HepG2 (cell line): ENCODE results near the gene ZNF77. TPM values are rescaled to one million over a fixed set of nuclear protein-coding genes. Genes with fewer than 3 reads are reported as not detected.

Experiments used
- ATAC-seq: fragments of 200-7000 bp; cut with Tn5 transposase; 3 replicates; pipeline ENCODE4 v1.9.1; 2020; ENCODE audit warnings: mild to moderate bottlenecking, moderate library complexity
- BruUV-seq: library from RNA; stranded (reverse); fragments of 400-500 nt; replicated peaks from 2 replicates; lab custom pipeline; 2021; lab: Mats Ljungman, UMichigan
- CTCF ChIA-PET: fragments of 300-600 bp; formaldehyde crosslinking; extraction: SDS; loops from one replicate; lab custom pipeline; 2021; ENCODE audit warnings: low total read pairs, inconsistent platforms, low intra/inter-chr PET ratio; lab: Yijun Ruan, JAX
- POLR2A ChIA-PET: fragments of 350-600 bp; sonication (Branson Sonifier 250); formaldehyde crosslinking; loops from one replicate; lab custom pipeline; 2020; ENCODE audit warnings: antibody characterized with exemption, inconsistent platforms; lab: Yijun Ruan, JAX
- DNase-seq: peaks from one replicate; pipeline ENCODE4 v3.0.0-alpha.2; 2015; ENCODE audit warnings: low spot score
- FAIRE-seq: peaks from 3 replicates; lab custom pipeline; 2011; peaks lifted over from hg19 to GRCh38; lab: Jason Lieb, UNC
- H2AFZ ChIP-seq: one replicate; pipeline ENCODE4 v1.6.1; 2011; ENCODE audit warnings: low read length, inconsistent platforms
- H3K27ac ChIP-seq: fragments of 300-600 bp; 3 replicates; pipeline ENCODE4 v1.8.0; 2011; ENCODE audit warnings: mixed run types, mild to moderate bottlenecking, mixed read lengths, low read length, inconsistent platforms; ENCODE audit not compliant: insufficient read depth; ENCODE audit errors: extremely low read length
- H3K27me3 ChIP-seq, 2 experiments: fragments of 200-600 bp in 1 of 2; 2 replicates in 1 of 2; 3 replicates in 1 of 2; pipeline versions ENCODE4 v1.6.0 to v1.8.0; 2011; ENCODE audit warnings: low read length in 2 of 2, mild to moderate bottlenecking in 2 of 2, moderate library complexity in 2 of 2, inconsistent platforms in 1 of 2; ENCODE audit not compliant: insufficient read depth in 2 of 2, control insufficient read depth in 1 of 2
- H3K36me3 ChIP-seq, 2 experiments: fragments of 200-600 bp in 1 of 2; replicated peaks in 1 of 2; 2 replicates in 1 of 2; 3 replicates in 1 of 2; pipeline versions ENCODE4 v1.5.1 to v1.8.0; 2011; ENCODE audit warnings: low read length in 2 of 2, inconsistent platforms in 1 of 2; ENCODE audit not compliant: insufficient read depth in 2 of 2, control insufficient read depth in 1 of 2
- H3K4me1 ChIP-seq: 2 replicates; pipeline ENCODE4 v1.5.1; 2012; ENCODE audit warnings: low read length, inconsistent platforms; ENCODE audit not compliant: insufficient read depth
- H3K4me2 ChIP-seq: 2 replicates; pipeline ENCODE4 v1.6.0; 2011; ENCODE audit warnings: low read depth, low read length, inconsistent platforms
- H3K4me3 ChIP-seq, 3 experiments: fragments of 200-600 bp in 1 of 3; sonication (generic), shearing (Covaris generic) in 1 of 3; replicated peaks in 1 of 3; 2 replicates each; pipeline ENCODE4 v1.5.1; 2011 to 2016; ENCODE audit warnings: low read length in 3 of 3, inconsistent platforms in 2 of 3, low read depth in 2 of 3, mild to moderate bottlenecking in 2 of 3, control low read depth in 1 of 3, mixed read lengths in 1 of 3; ENCODE audit not compliant: insufficient read depth in 1 of 3
- H3K79me2 ChIP-seq: one replicate; pipeline ENCODE4 v1.6.1; 2011; ENCODE audit warnings: low read length, inconsistent platforms; ENCODE audit not compliant: insufficient read depth
- H3K9ac ChIP-seq: 2 replicates; pipeline ENCODE4 v1.6.0; 2011; ENCODE audit warnings: mild to moderate bottlenecking, low read depth, low read length, inconsistent platforms; ENCODE audit not compliant: insufficient read depth
- H3K9me3 ChIP-seq: 2 replicates; pipeline ENCODE4 v1.5.1; 2012; ENCODE audit warnings: mild to moderate bottlenecking, low read length
- H4K20me1 ChIP-seq: 2 replicates; pipeline ENCODE4 v1.6.0; 2011; ENCODE audit warnings: inconsistent platforms, mild to moderate bottlenecking, low read length, moderate library complexity; ENCODE audit not compliant: insufficient read depth
- GZF1 ChIP-seq: sonication (generic); formaldehyde crosslinking; IDR thresholded peaks from 2 replicates; pipeline ENCODE4 v1.5.1; 2020; ENCODE audit warnings: mild to moderate bottlenecking, missing genetic modification reagents
- HNRNPH1 ChIP-seq: fragments of 200-400 bp; formaldehyde crosslinking; optimal IDR thresholded peaks from 2 replicates; pipeline ENCODE3; 2017; ENCODE audit warnings: mild to moderate bottlenecking, low read depth, low read length
- HNRNPK ChIP-seq: fragments of 200-400 bp; formaldehyde crosslinking; IDR thresholded peaks from 2 replicates; pipeline ENCODE4 v1.6.1; 2018; ENCODE audit warnings: low read length, low read depth, moderate library complexity, mild to moderate bottlenecking; ENCODE audit not compliant: poor library complexity, severe bottlenecking
- IKZF4 ChIP-seq: sonication (generic); formaldehyde crosslinking; IDR thresholded peaks from 2 replicates; pipeline ENCODE4 v1.5.1; 2020; ENCODE audit warnings: borderline replicate concordance, mild to moderate bottlenecking, low read depth, missing genetic modification reagents; ENCODE audit errors: not compliant biosample characterization
- KDM6A ChIP-seq: IDR thresholded peaks from 2 replicates; pipeline ENCODE4 v1.6.1; 2016; ENCODE audit warnings: low read depth
- NAIF1 ChIP-seq: sonication (generic); formaldehyde crosslinking; IDR thresholded peaks from 2 replicates; pipeline ENCODE4 v1.5.0; 2020; ENCODE audit warnings: mild to moderate bottlenecking, missing genetic modification reagents, borderline replicate concordance
- NCOR1 ChIP-seq: fragments of 200-600 bp; sonication (generic); IDR thresholded peaks from 2 replicates; pipeline ENCODE4 v1.7.0; 2017; ENCODE audit warnings: antibody characterized with exemption, low read length, borderline replicate concordance
- NR3C1 ChIP-seq: sonication (generic); formaldehyde crosslinking; IDR thresholded peaks from 2 replicates; pipeline ENCODE4 v1.4.0; 2020; ENCODE audit warnings: missing genetic modification reagents
- PHB2 ChIP-seq: fragments of 450-650 bp; IDR thresholded peaks from 2 replicates; pipeline ENCODE4 v1.6.1; 2018; ENCODE audit not compliant: partially characterized antibody
- RNF2 ChIP-seq: fragments of 450-650 bp; conservative IDR thresholded peaks from 2 replicates; pipeline ENCODE4 v1.6.1; 2016; ENCODE audit warnings: low read depth
- SOX13 ChIP-seq, 3 experiments: fragments of 450-650 bp in 1 of 3; sonication (generic) in 1 of 3; formaldehyde crosslinking in 1 of 3; IDR thresholded peaks in 2 of 3; conservative IDR thresholded peaks in 1 of 3; 2 replicates each; pipeline versions ENCODE4 v1.5.0 to v1.6.1; 2016 to 2020; ENCODE audit warnings: antibody characterized with exemption in 1 of 3, mild to moderate bottlenecking in 1 of 3, missing compliant biosample characterization in 1 of 3, missing genetic modification reagents in 1 of 3, moderate library complexity in 1 of 3
- ZC3H4 ChIP-seq: sonication (generic); formaldehyde crosslinking; IDR thresholded peaks from 2 replicates; pipeline ENCODE4 v1.4.0; 2020; ENCODE audit warnings: missing genetic modification reagents, borderline replicate concordance
- ZFP36L1 ChIP-seq: sonication (generic); formaldehyde crosslinking; IDR thresholded peaks from 2 replicates; pipeline ENCODE4 v1.8.0; 2022; ENCODE audit warnings: mild to moderate bottlenecking, missing genetic modification reagents, moderate library complexity
- ZKSCAN1 ChIP-seq: fragments of 150-350 bp; IDR thresholded peaks from 2 replicates; pipeline ENCODE4 v1.6.1; 2014; ENCODE audit warnings: low read length
- ZKSCAN5 ChIP-seq: sonication (generic); formaldehyde crosslinking; IDR thresholded peaks from 2 replicates; pipeline ENCODE4 v1.5.1; 2020; ENCODE audit warnings: mild to moderate bottlenecking, missing genetic modification reagents
- ZNF232 ChIP-seq: sonication (generic); formaldehyde crosslinking; IDR thresholded peaks from 2 replicates; pipeline ENCODE4 v1.4.0; 2020; ENCODE audit warnings: missing genetic modification reagents, borderline replicate concordance
- ZNF549 ChIP-seq: sonication (generic); formaldehyde crosslinking; IDR thresholded peaks from 2 replicates; pipeline ENCODE4 v1.5.0; 2020; ENCODE audit warnings: missing genetic modification reagents
- ZSCAN31 ChIP-seq: sonication (generic); formaldehyde crosslinking; IDR thresholded peaks from 2 replicates; pipeline ENCODE4 v1.5.0; 2020; ENCODE audit warnings: low read depth, mild to moderate bottlenecking, missing genetic modification reagents
- WGBS: methylation state at CpG from one replicate; pipeline ENCODE4 v1.1.6; 2017; ENCODE audit warnings: low lambda C conversion rate; 5-methylcytosine and 5-hydroxymethylcytosine counted together
- in situ Hi-C: cut with HindIII; loops from 2 replicates; pipeline ENCODE4 v1.10.0; 2017; ENCODE audit warnings: low pct_unique_long_range_greater_than_20kb; ENCODE audit not compliant: extremely low pct_ligation_motif_present
- intact Hi-C: fragments of 100-400 bp; cut with micrococcal nuclease; formaldehyde crosslinking; loops from one replicate; pipeline ENCODE4 v1.10.0; 2022; ENCODE audit not compliant: unreplicated experiment
- polyA plus RNA-seq, 8 experiments: library from polyadenylated mRNA; depleted of rRNA in 3 of 8; stranded (reverse) in 7 of 8; unstranded in 1 of 8; fragments of >200 nt; fragmentation: Illumina TruSeq in 4 of 8; extraction: Trizol in 4 of 8; gene quantifications; 2 replicates each; pipeline versions ENCODE4 v1.2.1 to v1.2.3, GENCODE V29; 2011 to 2016; ENCODE audit warnings: low read depth in 4 of 8, missing spikeins in 1 of 8, mixed read lengths in 1 of 8; ENCODE audit not compliant: insufficient read depth in 1 of 8
- total RNA-seq, 5 experiments: library from RNA; depleted of rRNA; stranded (reverse); fragments of >200 nt; fragmentation: Illumina TruSeq; extraction: Trizol; gene quantifications; 2 replicates each; pipeline ENCODE4 v1.2.3, GENCODE V29; 2016; ENCODE audit warnings: low read depth in 1 of 5
- TF ChIP-seq, protein P1 (sequence below): sonication (generic); formaldehyde crosslinking; IDR thresholded peaks from 2 replicates; pipeline ENCODE4 v1.5.1; 2020; ENCODE audit warnings: mild to moderate bottlenecking, missing genetic modification reagents
- TF ChIP-seq, protein P2 (sequence below): sonication (generic); formaldehyde crosslinking; IDR thresholded peaks from 2 replicates; pipeline ENCODE4 v1.4.0; 2020; ENCODE audit warnings: mild to moderate bottlenecking, low read depth, missing genetic modification reagents

The ZNF77 gene
- total and polyA plus RNA-seq, 2 of the 13 experiments (the other 11 are each of a cell fraction or from before 2014, with no cell fraction given): 7.1 to 11.5 TPM

DNA sequence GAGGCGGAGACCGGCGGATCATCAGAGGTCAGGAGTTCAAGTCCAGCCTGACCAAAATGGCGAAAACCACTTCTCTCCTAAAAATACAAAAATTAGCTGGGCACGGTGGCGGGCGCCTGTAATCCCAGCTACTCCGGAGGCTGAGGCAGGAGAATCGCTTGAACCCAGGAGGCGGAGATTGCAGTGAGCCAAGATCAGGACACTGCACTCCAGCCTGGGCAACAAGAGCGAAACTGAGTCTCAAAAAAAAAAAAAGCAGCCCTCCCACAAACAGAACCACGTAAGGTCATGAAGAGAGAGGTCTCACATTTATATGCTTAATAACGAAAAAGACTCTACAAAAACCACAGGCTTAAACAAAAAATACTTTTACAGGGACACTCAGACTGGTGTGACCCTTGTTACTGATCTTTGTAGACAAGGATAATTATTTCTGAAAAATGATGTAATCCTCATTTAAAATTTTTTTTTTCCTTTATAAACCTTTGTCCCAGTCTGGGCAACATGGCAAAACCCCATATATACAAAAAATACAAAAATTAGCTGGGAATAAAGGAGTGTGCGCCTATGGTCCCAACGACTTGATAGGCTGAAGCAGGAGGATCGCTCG is 909 bp upstream of the ZNF77 start (continued):
- TF ChIP-seq ZKSCAN5 (CRISPR knock-in tag): 0 out of 2 replicates have a peak, but pooled peaks have one; percentile 1
- no peak for TF ChIP-seq KDM6A (CRISPR knock-in tag)
- no peak for TF ChIP-seq ZSCAN31 (CRISPR knock-in tag)
- no peak for TF ChIP-seq ZC3H4 (CRISPR knock-in tag)
- TF ChIP-seq IKZF4 (CRISPR knock-in tag): no peak
- TF ChIP-seq PHB2: no peak
- TF ChIP-seq ZNF232: no peak
- TF ChIP-seq, protein P1, sequence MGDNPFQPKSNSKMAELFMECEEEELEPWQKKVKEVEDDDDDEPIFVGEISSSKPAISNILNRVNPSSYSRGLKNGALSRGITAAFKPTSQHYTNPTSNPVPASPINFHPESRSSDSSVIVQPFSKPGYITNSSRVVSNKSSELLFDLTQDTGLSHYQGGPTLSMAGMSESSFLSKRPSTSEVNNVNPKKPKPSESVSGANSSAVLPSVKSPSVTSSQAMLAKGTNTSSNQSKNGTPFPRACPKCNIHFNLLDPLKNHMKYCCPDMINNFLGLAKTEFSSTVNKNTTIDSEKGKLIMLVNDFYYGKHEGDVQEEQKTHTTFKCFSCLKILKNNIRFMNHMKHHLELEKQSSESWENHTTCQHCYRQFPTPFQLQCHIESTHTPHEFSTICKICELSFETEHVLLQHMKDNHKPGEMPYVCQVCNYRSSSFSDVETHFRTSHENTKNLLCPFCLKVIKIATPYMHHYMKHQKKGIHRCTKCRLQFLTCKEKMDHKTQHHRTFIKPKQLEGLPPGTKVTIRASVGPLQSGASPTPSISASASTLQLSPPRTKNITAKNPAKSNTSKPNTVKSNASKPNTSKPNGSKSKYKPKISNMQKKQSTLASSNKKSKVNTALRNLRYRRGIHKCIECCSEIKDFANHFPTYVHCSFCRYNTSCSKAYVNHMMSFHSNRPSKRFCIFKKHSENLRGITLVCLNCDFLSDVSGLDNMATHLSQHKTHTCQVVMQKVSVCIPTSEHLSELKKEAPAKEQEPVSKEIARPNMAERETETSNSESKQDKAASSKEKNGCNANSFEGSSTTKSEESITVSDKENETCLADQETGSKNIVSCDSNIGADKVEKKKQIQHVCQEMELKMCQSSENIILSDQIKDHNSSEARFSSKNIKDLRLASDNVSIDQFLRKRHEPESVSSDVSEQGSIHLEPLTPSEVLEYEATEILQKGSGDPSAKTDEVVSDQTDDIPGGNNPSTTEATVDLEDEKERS (CRISPR knock-in tag): 0 out of 2 replicates have a peak, but pooled peaks have one; percentile 8
- no peak for TF ChIP-seq GZF1 (CRISPR knock-in tag)

DNA sequence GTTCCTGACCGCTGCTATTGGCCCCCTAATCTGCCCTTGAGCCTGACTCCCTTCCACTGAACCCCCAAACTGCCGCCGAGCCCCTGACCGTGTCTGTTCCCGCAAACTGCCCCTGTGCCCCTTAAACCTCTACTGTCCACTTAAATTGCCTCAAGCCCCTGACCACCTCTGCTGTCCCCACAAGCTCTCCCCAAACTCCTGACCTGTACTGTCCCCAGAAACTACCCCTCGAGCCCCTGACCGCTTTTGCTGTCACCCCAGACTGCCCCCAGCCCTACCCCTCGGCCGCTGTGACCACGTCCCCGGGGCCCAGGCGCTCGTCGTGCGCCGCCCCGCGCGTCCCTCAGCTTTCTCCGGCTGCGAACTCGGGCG is 382 bp downstream of the ZNF77 start:
- in situ Hi-C loops: no loop called here
- ChIA-PET CTCF (no interaction called here), POLR2A (interaction anchor here (1.1 to 3.3 kb wide), 3 partner anchors 33 to 78 kb away, joined by 4 to 20 read pairs (median 14); partner anchors contain the start of genes TLE6, ZNF556 and ZNF57)
- Histone ChIP-seq H2AFZ (no peak overlapping the region), H3K9ac (peak overlapping the region; percentile 81), H3K27ac (peak overlapping the region; percentile 86), H3K4me2 (peak overlapping the region; percentile 90), H3K4me1 (peaks cover 28% of the 10 kb centered on the region), H3K9me3 (no peaks in the 10 kb centered on the region), H3K4me3 (peak overlapping the region; percentile 84 to 90 (median 88)), H3K36me3 (peaks cover 2 to 4% of the 10 kb centered on the region in 2 experiments; a peak in 3 of 5 replicates), H3K79me2 (peaks cover 36% of the 10 kb centered on the region), H4K20me1 (peaks cover 4% of the 10 kb centered on the region; the same call in 1 of the 2 replicates), H3K27me3 (no peaks in the 10 kb centered on the region; a peak in 1 of 5 replicates)
- FAIRE-seq (no peak), ATAC-seq (no peak; the same call in 2 of the 3 replicates), DNase-seq (no peak)
- WGBS: 0% methylated on average over 23 of the region's 23 CpGs
- intact Hi-C loops: no loop called here
- no TSS peak for BruUV-seq
- TF ChIP-seq ZFP36L1: no peak
- no peak for TF ChIP-seq SOX13 (IDR thresholded peaks at IDR 0.05)
- 0 out of 4 replicates have a peak, but pooled peaks of 1 of the 2 experiments have one; percentile 23 for TF ChIP-seq SOX13 (CRISPR knock-in tag; conservative IDR thresholded peaks at IDR 0.05 in 1 of 2, IDR thresholded peaks at IDR 0.05 in 1 of 2)
- 0 out of 2 replicates have a peak, but pooled peaks have one; percentile 7 for TF ChIP-seq RNF2
- no peak for TF ChIP-seq ZNF549
- TF ChIP-seq ZKSCAN1: no peak
- TF ChIP-seq HNRNPK: peak; percentile 77
- TF ChIP-seq HNRNPH1: no peak
- TF ChIP-seq NR3C1 (CRISPR knock-in tag): no peak
- no peak for TF ChIP-seq IKZF4 (CRISPR knock-in tag)
- no peak for TF ChIP-seq NCOR1
- no peak for TF ChIP-seq NAIF1 (CRISPR knock-in tag)
- TF ChIP-seq, protein P2, sequence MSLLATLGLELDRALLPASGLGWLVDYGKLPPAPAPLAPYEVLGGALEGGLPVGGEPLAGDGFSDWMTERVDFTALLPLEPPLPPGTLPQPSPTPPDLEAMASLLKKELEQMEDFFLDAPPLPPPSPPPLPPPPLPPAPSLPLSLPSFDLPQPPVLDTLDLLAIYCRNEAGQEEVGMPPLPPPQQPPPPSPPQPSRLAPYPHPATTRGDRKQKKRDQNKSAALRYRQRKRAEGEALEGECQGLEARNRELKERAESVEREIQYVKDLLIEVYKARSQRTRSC: no peak
